ENCODE measurements around the gene MLKL.

GRCh38 chr16:74718140-74718539 is 17.5 kb upstream of the MLKL start:
- TF ChIP-seq POLR2A (IDR thresholded peaks at IDR 0.05) (no peak), CTCF (IDR thresholded peaks at IDR 0.05) (no peak)

All from breast epithelium (tissue), 3 donors.